GM12875 (cell line): ENCODE data around the gene ATF1.

Experiments
- H3K4me3 ChIP-seq: one replicate; pipeline ENCODE4 v1.5.1; 2011; ENCODE audit warnings: low read depth, low read length, control low read depth
- CTCF ChIP-seq: IDR thresholded peaks from 2 replicates; pipeline ENCODE4 v1.5.1; 2011; ENCODE audit warnings: low read depth, mild to moderate bottlenecking, control low read depth, inconsistent platforms, low read length, moderate library complexity, borderline replicate concordance; ENCODE audit not compliant: insufficient read depth

Gene ATF1

GRCh38 chr12:50749459-50749882, 14.4 kb upstream of the ATF1 start:
- TF ChIP-seq CTCF = no peak
- H3K4me3 ChIP-seq = no peak overlapping the region

- no peak for TF ChIP-seq CTCF
These were observed 13.5 kb upstream of the ATF1 start for GRCh38 chr12:50750366-50750765.

GRCh38 chr12:50751948-50752721, 11.8 kb upstream of the ATF1 start:
- no peak for TF ChIP-seq CTCF
- H3K4me3 ChIP-seq = no peak overlapping the region

More at GRCh38 chr12:50750366-50750765, 13.5 kb upstream of the ATF1 start:
- H3K4me3 ChIP-seq = no peak overlapping the region

- no peak for TF ChIP-seq CTCF
- no peak overlapping the region for H3K4me3 ChIP-seq
These were observed 10.6 kb upstream of the ATF1 start for GRCh38 chr12:50753232-50753769.

GRCh38 chr12:50764286-50765094, 589 bp downstream of the ATF1 start:
- peak overlapping the region; percentile 94 for H3K4me3 ChIP-seq
- TF ChIP-seq CTCF = no peak

- H3K4me3 ChIP-seq = peak overlapping the region; percentile 94
These were observed 1.4 kb downstream of the ATF1 start for GRCh38 chr12:50765095-50765911.

More at GRCh38 chr12:50765095-50765911, 1.4 kb downstream of the ATF1 start:
- peak; percentile 65; the same call in 1 of the 2 replicates for TF ChIP-seq CTCF
